ENCODE results near the gene GAPVD1. TPM values are rescaled to one million over a fixed set of nuclear protein-coding genes. Genes with fewer than 3 reads are reported as not detected.

GAPVD1 gene
- total RNA-seq, 1 donor from 2014 or later = 56.5 TPM

GRCh38 chr9:125317704-125318103 lies 56.1 kb downstream of the GAPVD1 start:
- TF ChIP-seq CTCF (IDR thresholded peaks at IDR 0.05) = no peak
- Mint-ChIP-seq H3K4me3 (ENCODE audit: unreplicated experiment) (no peak overlapping the region), H3K9me3 (ENCODE audit: unreplicated experiment) (peaks cover 4% of the 10 kb centered on the region), H3K27ac (ENCODE audit: unreplicated experiment) (no peak overlapping the region), H3K36me3 (ENCODE audit: unreplicated experiment) (peaks cover 52% of the 10 kb centered on the region), H3K27me3 (ENCODE audit: unreplicated experiment) (no peaks in the 10 kb centered on the region), H3K4me1 (ENCODE audit: unreplicated experiment) (no peaks in the 10 kb centered on the region)
- no peak for DNase-seq (ENCODE audit: extremely low spot score, unreplicated experiment)

- no peak overlapping the region for H3K4me3 Mint-ChIP-seq (ENCODE audit: unreplicated experiment)
- peaks cover 41% of the 10 kb centered on the region for H3K36me3 Mint-ChIP-seq (ENCODE audit: unreplicated experiment)
- DNase-seq (ENCODE audit: extremely low spot score, unreplicated experiment) = no peak
- H3K27ac Mint-ChIP-seq (ENCODE audit: unreplicated experiment) = no peak overlapping the region
- no peaks in the 10 kb centered on the region for H3K4me1 Mint-ChIP-seq (ENCODE audit: unreplicated experiment)
- no peak for TF ChIP-seq CTCF (IDR thresholded peaks at IDR 0.05)
- H3K9me3 Mint-ChIP-seq (ENCODE audit: unreplicated experiment) = peaks cover 4% of the 10 kb centered on the region
- H3K27me3 Mint-ChIP-seq (ENCODE audit: unreplicated experiment) = no peaks in the 10 kb centered on the region
These were observed 59.9 kb downstream of the GAPVD1 start for GRCh38 chr9:125321496-125321895.

- H3K27me3 Mint-ChIP-seq (ENCODE audit: unreplicated experiment) = no peaks in the 10 kb centered on the region
- no peaks in the 10 kb centered on the region for H3K4me1 Mint-ChIP-seq (ENCODE audit: unreplicated experiment)
- TF ChIP-seq CTCF (IDR thresholded peaks at IDR 0.05) = no peak
- peaks cover 33% of the 10 kb centered on the region for H3K36me3 Mint-ChIP-seq (ENCODE audit: unreplicated experiment)
- DNase-seq (ENCODE audit: extremely low spot score, unreplicated experiment) = no peak
- no peak overlapping the region for H3K4me3 Mint-ChIP-seq (ENCODE audit: unreplicated experiment)
- H3K27ac Mint-ChIP-seq (ENCODE audit: unreplicated experiment) = no peak overlapping the region
- no peaks in the 10 kb centered on the region for H3K9me3 Mint-ChIP-seq (ENCODE audit: unreplicated experiment)
These were observed 62.0 kb downstream of the GAPVD1 start for GRCh38 chr9:125323615-125324014.

- Mint-ChIP-seq H3K4me3 (ENCODE audit: unreplicated experiment) (no peak overlapping the region), H3K9me3 (ENCODE audit: unreplicated experiment) (no peaks in the 10 kb centered on the region), H3K4me1 (ENCODE audit: unreplicated experiment) (peaks cover 7% of the 10 kb centered on the region), H3K27me3 (ENCODE audit: unreplicated experiment) (no peaks in the 10 kb centered on the region), H3K36me3 (ENCODE audit: unreplicated experiment) (peaks cover 40% of the 10 kb centered on the region), H3K27ac (ENCODE audit: unreplicated experiment) (no peak overlapping the region)
- TF ChIP-seq CTCF (IDR thresholded peaks at IDR 0.05) = no peak
- no peak for DNase-seq (ENCODE audit: extremely low spot score, unreplicated experiment)
These were observed 64.2 kb downstream of the GAPVD1 start for GRCh38 chr9:125325826-125326225.

- Mint-ChIP-seq H3K36me3 (ENCODE audit: unreplicated experiment) (peaks cover 55% of the 10 kb centered on the region), H3K4me1 (ENCODE audit: unreplicated experiment) (peaks cover 7% of the 10 kb centered on the region), H3K27me3 (ENCODE audit: unreplicated experiment) (no peaks in the 10 kb centered on the region), H3K9me3 (ENCODE audit: unreplicated experiment) (no peaks in the 10 kb centered on the region), H3K4me3 (ENCODE audit: unreplicated experiment) (no peak overlapping the region), H3K27ac (ENCODE audit: unreplicated experiment) (peak overlapping the region; percentile 44)
- TF ChIP-seq CTCF (IDR thresholded peaks at IDR 0.05) = no peak
- DNase-seq (ENCODE audit: extremely low spot score, unreplicated experiment) = no peak
These were observed 68.4 kb downstream of the GAPVD1 start for GRCh38 chr9:125329978-125330377.
